HG03196 (cell line): ENCODE data around the gene DIPK1A.

Experiments used
- ATAC-seq: cut with Tn5 transposase; IDR thresholded peaks from one replicate; pipeline ENCODE4 v1.9.1; 2021; ENCODE audit not compliant: unreplicated experiment

Gene DIPK1A

GRCh38 chr1:92843429-92844352 lies 117.6 kb downstream of the DIPK1A start:
- ATAC-seq = no peak

- no peak for ATAC-seq
These were observed 118.2 kb downstream of the DIPK1A start for GRCh38 chr1:92843046-92843423.

GRCh38 chr1:92842082-92843045 lies 118.9 kb downstream of the DIPK1A start:
- ATAC-seq = no peak

- no peak for ATAC-seq
These were observed 120.7 kb downstream of the DIPK1A start for GRCh38 chr1:92840600-92840999.

GRCh38 chr1:92839442-92839841 lies 121.8 kb downstream of the DIPK1A start:
- ATAC-seq = no peak

GRCh38 chr1:92838519-92838918 lies 122.7 kb downstream of the DIPK1A start:
- no peak for ATAC-seq

- no peak for ATAC-seq
These were observed 124.2 kb downstream of the DIPK1A start for GRCh38 chr1:92837062-92837461.

- ATAC-seq = no peak
These were observed 126.6 kb downstream of the DIPK1A start for GRCh38 chr1:92834617-92835016.

GRCh38 chr1:92833840-92834239 lies 127.4 kb downstream of the DIPK1A start:
- no peak for ATAC-seq

GRCh38 chr1:92832537-92833114 lies 128.6 kb downstream of the DIPK1A start:
- no peak for ATAC-seq

GRCh38 chr1:92831762-92832536 lies 129.3 kb downstream of the DIPK1A start, which contains the start of gene RPL5:
TSS of gene RPL5 (plus strand) at chr1:92832040. CDS start at chr1:92832115, 75 bp downstream.
- ATAC-seq = peak; percentile 95

- ATAC-seq = no peak
These were observed 129.9 kb downstream of the DIPK1A start for GRCh38 chr1:92831368-92831761.

- no peak for ATAC-seq
These were observed 134.5 kb downstream of the DIPK1A start for GRCh38 chr1:92826792-92827191.

- ATAC-seq = no peak
These were observed 138.4 kb downstream of the DIPK1A start for GRCh38 chr1:92822879-92823278.

- ATAC-seq = no peak
These were observed 140.7 kb downstream of the DIPK1A start for GRCh38 chr1:92820551-92820950.

- ATAC-seq = no peak
These were observed 141.2 kb downstream of the DIPK1A start for GRCh38 chr1:92820024-92820423.

GRCh38 chr1:92817986-92818764 lies 143.1 kb downstream of the DIPK1A start:
- no peak for ATAC-seq

GRCh38 chr1:92817137-92817697 lies 144.0 kb downstream of the DIPK1A start:
- no peak for ATAC-seq

- no peak for ATAC-seq
These were observed 144.5 kb downstream of the DIPK1A start for GRCh38 chr1:92816732-92817131.
